Skin of body (tissue), 2 donors: ENCODE measurements around the gene DPEP2NB. TPM values are rescaled to one million over a fixed set of nuclear protein-coding genes. Genes with fewer than 3 reads are reported as not detected.
A peak's percentile ranks its signal among the peaks of the same experiment; 100 is the strongest.
"Not testable (repeated sequence)": the region's sequence is repeated elsewhere in the genome, so short reads cannot be mapped to it uniquely, and the experiment has no call there.

Experiments
- DNase-seq: peaks from one replicate; lab custom pipeline; 2025; lab: John Stamatoyannopoulos, UW
- total RNA-seq: library from RNA; depleted of rRNA; stranded (reverse); fragments of >200 nt; gene quantifications from one replicate; pipeline ENCODE4 v1.2.3, GENCODE V29; 2014

Gene DPEP2NB
- total RNA-seq, 1 donor from 2014 or later: not detected

DNA sequence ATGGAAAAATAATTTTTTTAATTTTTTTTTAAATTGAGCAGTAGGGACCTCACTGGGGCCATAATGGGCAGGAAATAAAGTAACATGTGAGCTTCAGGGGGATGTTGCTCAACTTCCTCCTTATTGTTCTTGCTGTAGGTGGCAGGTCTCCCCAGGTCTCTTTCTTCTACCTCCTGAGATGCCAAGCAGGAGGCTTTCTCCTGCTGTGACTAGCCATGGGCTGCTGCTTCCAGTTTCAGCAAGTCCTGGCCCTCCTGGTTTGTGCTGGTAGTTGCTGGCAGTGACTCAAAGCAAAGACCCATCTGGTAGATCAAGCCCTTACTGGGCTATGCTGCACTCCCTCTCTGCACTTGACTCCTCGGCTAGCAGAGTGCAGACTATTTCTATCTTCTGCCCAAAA lies 2.3 kb downstream of the DPEP2NB start:
- no peak for DNase-seq

GRCh38 chr16:68009872-68010271 lies 5.8 kb downstream of the DPEP2NB start:
- not testable (repeated sequence) for DNase-seq

GRCh38 chr16:68009157-68009735 lies 6.5 kb downstream of the DPEP2NB start:
- DNase-seq: no peak

- no peak for DNase-seq
Observed at GRCh38 chr16:68005786-68006286, 9.9 kb downstream of the DPEP2NB start.

DNA sequence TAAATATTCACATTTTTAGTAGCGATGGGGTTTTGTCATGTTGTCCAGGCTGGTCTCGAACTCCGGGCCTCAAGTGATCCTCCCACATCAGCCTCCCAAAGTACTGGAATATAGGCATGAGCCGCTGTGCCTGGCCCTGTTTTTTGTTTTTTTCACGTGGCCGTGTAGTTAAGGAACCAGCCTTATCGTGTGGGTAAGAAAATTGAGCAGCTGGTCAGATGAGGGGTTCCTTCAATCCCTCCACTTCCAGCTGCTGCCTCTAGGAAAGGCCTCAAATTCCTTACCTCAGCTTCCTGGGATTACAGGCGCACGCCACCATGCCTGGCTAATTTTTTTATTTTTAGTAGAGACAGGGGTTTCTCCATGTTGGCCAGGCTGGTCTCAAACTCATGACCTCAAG lies 10.5 kb downstream of the DPEP2NB start:
- DNase-seq: no peak

DNA sequence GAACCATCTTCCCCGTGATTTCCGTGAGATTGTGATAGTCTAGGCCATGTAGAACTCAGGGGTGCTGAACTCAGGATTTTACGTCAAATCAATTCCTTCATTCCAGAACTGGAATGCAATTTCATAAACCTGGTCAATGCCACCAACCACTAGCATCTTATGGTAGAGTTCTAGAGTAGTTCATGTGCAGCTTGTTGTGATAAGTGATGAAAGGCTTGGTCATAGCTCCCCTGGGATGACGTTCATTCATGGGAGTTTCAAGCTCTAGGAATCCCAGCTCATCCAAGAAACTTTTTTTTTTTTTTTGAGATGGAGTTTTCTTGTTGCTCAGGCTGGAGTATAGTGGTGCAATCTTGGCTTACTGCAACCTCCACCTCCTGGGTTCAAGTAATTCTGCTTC lies 12.7 kb downstream of the DPEP2NB start:
- no peak for DNase-seq

DNA sequence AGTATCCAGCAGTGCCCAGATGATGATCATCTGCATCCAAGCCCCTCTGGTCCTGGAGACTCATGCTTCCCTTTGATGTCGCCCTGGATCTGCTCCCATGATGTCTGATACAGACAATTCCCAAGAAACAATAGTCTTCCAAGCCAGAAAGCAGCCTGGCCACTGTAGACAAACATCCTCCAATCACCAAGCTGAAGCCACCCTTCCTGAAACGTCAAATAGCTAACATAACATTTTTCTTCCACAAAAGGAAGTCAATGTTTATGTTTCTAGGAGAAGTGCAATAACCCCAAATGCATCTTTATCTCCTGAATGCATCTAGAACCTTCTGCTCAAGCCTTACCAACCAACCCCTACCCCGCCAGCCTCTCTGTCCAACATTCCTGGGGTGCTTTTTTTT lies 15.3 kb downstream of the DPEP2NB start:
- DNase-seq: no peak

- no peak for DNase-seq
Observed at GRCh38 chr16:67999985-68000384, 15.7 kb downstream of the DPEP2NB start.

- DNase-seq: not testable (repeated sequence)
Observed at GRCh38 chr16:67998779-67999688, 16.7 kb downstream of the DPEP2NB start, which contains the start of gene DPEP2. Gene DPEP2, minus strand, starts transcription at chr16:67999484. Its CDS starts 6,272 bp downstream, at chr16:67993212.

DNA sequence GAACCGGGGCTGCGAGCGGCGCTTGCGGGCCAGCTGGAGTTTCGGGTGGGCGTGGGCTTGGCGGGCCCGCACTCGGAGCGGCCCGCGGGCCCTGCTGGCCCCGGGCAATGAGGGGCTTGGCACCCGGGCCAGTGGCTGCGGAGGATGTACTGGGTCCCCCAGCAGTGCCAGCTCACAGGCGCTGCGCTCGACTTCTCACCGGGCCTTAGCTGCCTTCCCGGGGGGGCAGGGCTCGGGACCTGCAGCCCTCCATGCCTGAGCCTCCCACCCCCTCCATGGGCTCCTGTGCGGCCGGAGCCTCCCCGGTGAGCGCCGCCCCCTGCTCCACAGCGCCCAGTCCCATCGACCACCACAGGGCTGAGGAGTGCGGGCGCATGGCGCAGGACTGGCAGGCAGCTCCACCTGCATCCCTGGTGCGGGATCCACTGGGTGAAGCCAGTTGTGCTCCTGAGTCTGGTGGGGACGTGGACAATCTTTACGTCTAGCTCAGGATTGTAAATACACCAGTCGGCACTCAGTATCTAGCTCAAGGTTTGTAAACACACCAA lies 17.4 kb downstream of the DPEP2NB start:
- not testable (repeated sequence) for DNase-seq

DNA sequence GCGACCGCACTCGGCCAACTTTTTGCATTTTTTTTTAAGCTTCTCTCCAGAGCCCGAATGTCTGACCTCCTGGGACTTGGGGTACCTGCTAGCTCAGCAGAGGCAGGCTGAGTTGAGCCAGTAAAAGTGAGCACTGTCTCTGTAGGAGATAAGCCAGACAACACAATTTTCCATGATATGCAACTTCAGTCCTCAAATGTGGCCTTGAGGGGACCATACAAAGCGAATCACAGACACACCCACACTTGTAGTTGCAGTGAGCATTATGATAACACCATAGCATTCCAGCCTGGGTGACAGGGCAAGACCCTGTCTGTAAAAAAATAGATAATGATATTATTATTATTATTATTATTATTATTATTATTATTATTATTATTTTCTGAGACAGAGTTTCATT lies 19.0 kb downstream of the DPEP2NB start:
- no peak for DNase-seq

- no peak for DNase-seq
Observed at GRCh38 chr16:67995423-67995822, 20.3 kb downstream of the DPEP2NB start.

GRCh38 chr16:67994040-67994408 lies 21.7 kb downstream of the DPEP2NB start:
- DNase-seq: not testable (repeated sequence)

DNA sequence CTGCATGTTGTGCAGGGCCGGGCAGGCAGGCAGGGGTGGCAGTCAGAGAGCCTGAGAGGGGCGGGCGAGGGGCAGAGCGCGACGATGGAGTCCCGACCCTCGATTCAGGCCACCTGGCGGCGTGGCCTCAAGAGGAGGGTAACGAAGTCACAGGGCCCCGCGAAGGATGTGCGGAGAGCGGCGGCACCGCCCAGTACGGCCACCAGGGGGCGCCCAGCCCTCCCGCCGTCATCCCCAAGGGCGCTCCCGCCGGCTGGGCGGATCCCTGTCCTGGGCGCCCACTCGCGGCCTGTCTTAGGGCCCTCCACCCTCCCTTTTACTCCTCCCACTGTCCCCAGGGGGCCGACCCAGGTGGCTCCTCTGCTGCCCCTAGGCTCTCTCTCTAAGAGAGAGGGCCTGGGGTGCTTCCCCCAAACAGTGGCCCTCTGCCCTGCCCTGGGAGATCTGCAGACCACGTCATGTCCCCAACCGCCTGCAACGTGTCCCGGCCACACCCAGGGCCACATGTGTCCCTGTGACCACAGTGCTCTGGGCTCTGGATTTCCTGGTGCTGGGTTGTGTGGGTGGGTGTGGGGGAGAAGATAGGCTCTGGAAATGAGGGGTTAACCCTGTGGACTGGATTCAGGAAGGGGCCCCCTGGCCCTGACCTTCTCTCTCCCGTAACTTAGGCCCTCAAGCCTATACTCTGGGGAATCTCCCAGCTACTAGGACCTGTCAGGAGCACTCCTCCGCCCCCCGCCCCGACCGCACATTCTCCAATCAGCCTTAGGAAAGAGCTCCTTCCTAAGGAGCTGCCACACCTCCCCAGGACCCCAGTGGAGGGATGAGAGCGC lies 22.3 kb downstream of the DPEP2NB start:
- DNase-seq: peak; percentile 49

DNA sequence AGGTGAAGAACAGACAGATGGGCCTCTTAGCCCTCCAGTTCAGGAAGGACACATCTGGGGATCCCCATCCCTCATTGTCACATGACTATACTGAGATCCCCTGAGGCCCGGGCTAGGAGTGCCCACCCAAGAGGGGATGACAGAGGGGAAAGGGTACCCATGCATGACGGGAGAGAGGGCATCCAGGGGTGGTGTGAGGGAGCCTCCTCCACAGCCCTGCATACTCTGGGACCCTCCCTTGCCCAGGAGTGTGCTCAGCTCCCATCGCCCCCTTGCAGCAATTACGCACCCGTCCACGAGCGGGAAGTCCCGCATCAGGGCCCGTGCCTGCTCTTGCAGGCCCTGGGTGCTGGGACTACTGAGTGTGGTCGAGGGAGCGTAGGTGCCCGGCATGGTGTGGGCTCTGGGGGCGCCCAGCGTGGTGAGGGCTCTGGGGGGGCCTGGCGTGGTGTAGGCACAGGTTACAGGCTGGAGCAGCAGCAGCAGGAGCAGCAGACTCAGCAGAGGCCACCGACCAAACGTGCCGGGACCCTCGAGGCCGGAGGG lies 23.0 kb downstream of the DPEP2NB start:
- DNase-seq: no peak

- no peak for DNase-seq
Observed at GRCh38 chr16:67990018-67990386, 25.7 kb downstream of the DPEP2NB start.

GRCh38 chr16:67989322-67990017 lies 26.2 kb downstream of the DPEP2NB start:
- no peak for DNase-seq

- DNase-seq: no peak
Observed at GRCh38 chr16:67988675-67989074, 27.0 kb downstream of the DPEP2NB start.

DNA sequence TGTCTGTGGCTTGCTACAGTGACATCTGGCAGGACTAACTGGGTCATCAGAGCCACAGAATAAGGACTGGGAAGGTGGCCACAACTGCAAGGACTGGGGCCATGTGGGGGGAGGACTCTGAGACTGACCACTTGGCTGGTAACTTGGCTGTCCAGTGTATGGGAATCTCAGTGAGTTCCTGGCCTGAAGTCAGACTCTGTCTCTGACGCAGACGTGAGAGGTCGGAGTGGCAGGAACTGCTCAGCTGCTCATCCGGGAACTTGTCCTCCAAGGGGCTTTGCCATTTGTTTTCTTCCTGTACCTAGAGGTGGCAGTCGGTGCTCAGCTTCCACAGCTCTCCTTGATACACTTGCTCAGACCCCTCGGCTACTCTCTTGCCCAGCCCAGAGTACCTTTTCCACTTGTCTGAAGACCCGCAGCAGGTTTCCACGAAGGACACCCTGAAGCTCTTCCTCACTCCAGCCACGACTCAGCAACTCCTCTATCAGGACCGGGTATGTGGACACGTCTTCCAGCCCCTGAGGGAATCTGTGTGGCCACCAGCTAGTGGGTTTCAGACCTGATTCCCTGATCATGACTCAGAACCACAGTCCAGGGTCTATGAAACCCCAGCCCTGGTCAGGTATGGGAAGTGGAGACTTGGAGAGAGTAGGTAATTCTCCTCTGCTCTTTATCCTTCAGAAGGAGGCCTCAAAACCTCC lies 28.1 kb downstream of the DPEP2NB start:
- no peak for DNase-seq

DNA sequence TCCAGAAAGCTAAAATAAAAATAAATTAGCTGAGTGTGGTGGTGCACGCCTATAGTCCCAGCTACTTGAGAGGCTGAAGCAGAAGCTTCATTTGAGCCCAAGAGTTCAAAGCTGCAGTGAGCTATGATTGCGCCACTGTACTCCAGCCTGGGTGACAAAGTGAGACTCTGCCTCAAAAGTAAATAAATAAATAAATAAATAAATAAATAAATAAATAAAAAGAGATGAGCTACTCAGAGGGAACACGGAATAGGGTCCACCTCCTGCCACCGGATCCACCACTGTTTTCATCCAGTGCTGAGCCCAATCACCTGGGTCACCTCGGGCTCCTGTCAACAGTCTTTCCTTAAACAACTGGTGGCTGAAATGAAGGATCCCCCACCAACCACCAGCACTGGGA lies 28.8 kb downstream of the DPEP2NB start:
- no peak for DNase-seq
